HepG2 (cell line): Measurements from ENCODE around the gene ZDHHC14. TPM values are rescaled to one million over a fixed set of nuclear protein-coding genes. Genes with fewer than 3 reads are reported as not detected.

Experiments used
- ATAC-seq: fragments of 200-7000 bp; cut with Tn5 transposase; 3 replicates; pipeline ENCODE4 v1.9.1; 2020; ENCODE audit warnings: mild to moderate bottlenecking, moderate library complexity
- BruUV-seq: library from RNA; stranded (reverse); fragments of 400-500 nt; replicated peaks from 2 replicates; lab custom pipeline; 2021; lab: Mats Ljungman, UMichigan
- CTCF ChIA-PET: fragments of 300-600 bp; formaldehyde crosslinking; extraction: SDS; loops from one replicate; lab custom pipeline; 2021; ENCODE audit warnings: low total read pairs, inconsistent platforms, low intra/inter-chr PET ratio; lab: Yijun Ruan, JAX
- POLR2A ChIA-PET: fragments of 350-600 bp; sonication (Branson Sonifier 250); formaldehyde crosslinking; loops from one replicate; lab custom pipeline; 2020; ENCODE audit warnings: antibody characterized with exemption, inconsistent platforms; lab: Yijun Ruan, JAX
- DNase-seq: peaks from one replicate; pipeline ENCODE4 v3.0.0-alpha.2; 2015; ENCODE audit warnings: low spot score
- FAIRE-seq: peaks from 3 replicates; lab custom pipeline; 2011; peaks lifted over from hg19 to GRCh38; lab: Jason Lieb, UNC
- H2AFZ ChIP-seq: one replicate; pipeline ENCODE4 v1.6.1; 2011; ENCODE audit warnings: low read length, inconsistent platforms
- H3K27ac ChIP-seq: fragments of 300-600 bp; 3 replicates; pipeline ENCODE4 v1.8.0; 2011; ENCODE audit warnings: mixed run types, mild to moderate bottlenecking, mixed read lengths, low read length, inconsistent platforms; ENCODE audit not compliant: insufficient read depth; ENCODE audit errors: extremely low read length
- H3K27me3 ChIP-seq, 2 experiments: fragments of 200-600 bp in 1 of 2; 2 replicates in 1 of 2; 3 replicates in 1 of 2; pipeline versions ENCODE4 v1.6.0 to v1.8.0; 2011; ENCODE audit warnings: low read length in 2 of 2, mild to moderate bottlenecking in 2 of 2, moderate library complexity in 2 of 2, inconsistent platforms in 1 of 2; ENCODE audit not compliant: insufficient read depth in 2 of 2, control insufficient read depth in 1 of 2
- H3K36me3 ChIP-seq, 2 experiments: fragments of 200-600 bp in 1 of 2; replicated peaks in 1 of 2; 2 replicates in 1 of 2; 3 replicates in 1 of 2; pipeline versions ENCODE4 v1.5.1 to v1.8.0; 2011; ENCODE audit warnings: low read length in 2 of 2, inconsistent platforms in 1 of 2; ENCODE audit not compliant: insufficient read depth in 2 of 2, control insufficient read depth in 1 of 2
- H3K4me1 ChIP-seq: 2 replicates; pipeline ENCODE4 v1.5.1; 2012; ENCODE audit warnings: low read length, inconsistent platforms; ENCODE audit not compliant: insufficient read depth
- H3K4me2 ChIP-seq: 2 replicates; pipeline ENCODE4 v1.6.0; 2011; ENCODE audit warnings: low read depth, low read length, inconsistent platforms
- H3K4me3 ChIP-seq, 3 experiments: fragments of 200-600 bp in 1 of 3; sonication (generic), shearing (Covaris generic) in 1 of 3; replicated peaks in 1 of 3; 2 replicates each; pipeline ENCODE4 v1.5.1; 2011 to 2016; ENCODE audit warnings: low read length in 3 of 3, inconsistent platforms in 2 of 3, low read depth in 2 of 3, mild to moderate bottlenecking in 2 of 3, control low read depth in 1 of 3, mixed read lengths in 1 of 3; ENCODE audit not compliant: insufficient read depth in 1 of 3
- H3K79me2 ChIP-seq: one replicate; pipeline ENCODE4 v1.6.1; 2011; ENCODE audit warnings: low read length, inconsistent platforms; ENCODE audit not compliant: insufficient read depth
- H3K9ac ChIP-seq: 2 replicates; pipeline ENCODE4 v1.6.0; 2011; ENCODE audit warnings: mild to moderate bottlenecking, low read depth, low read length, inconsistent platforms; ENCODE audit not compliant: insufficient read depth
- H3K9me3 ChIP-seq: 2 replicates; pipeline ENCODE4 v1.5.1; 2012; ENCODE audit warnings: mild to moderate bottlenecking, low read length
- H4K20me1 ChIP-seq: 2 replicates; pipeline ENCODE4 v1.6.0; 2011; ENCODE audit warnings: inconsistent platforms, mild to moderate bottlenecking, low read length, moderate library complexity; ENCODE audit not compliant: insufficient read depth
- ASH2L ChIP-seq: fragments of 300-600, 200-600 bp; sonication (generic); IDR thresholded peaks from 2 replicates; pipeline ENCODE4 v1.7.0; 2017; ENCODE audit warnings: low read depth, mild to moderate bottlenecking, moderate library complexity, mixed read lengths, low read length; ENCODE audit not compliant: insufficient read length
- ATF7-NPFF ChIP-seq: sonication (generic); formaldehyde crosslinking; IDR thresholded peaks from 2 replicates; pipeline ENCODE4 v1.8.1; 2023; ENCODE audit warnings: mild to moderate bottlenecking, low read depth, missing genetic modification reagents, moderate library complexity
- FOXK2 ChIP-seq: fragments of 450-650 bp; IDR thresholded peaks from 2 replicates; pipeline ENCODE4 v1.6.1; 2016
- KAT2B ChIP-seq: fragments of 150-350 bp; IDR thresholded peaks from 2 replicates; pipeline ENCODE4 v1.6.1; 2014; ENCODE audit warnings: low read depth, low read length, borderline replicate concordance
- ONECUT2 ChIP-seq: sonication (generic); formaldehyde crosslinking; IDR thresholded peaks from 2 replicates; pipeline ENCODE4 v1.4.0; 2020; ENCODE audit warnings: missing genetic modification reagents
- PHB2 ChIP-seq: fragments of 450-650 bp; IDR thresholded peaks from 2 replicates; pipeline ENCODE4 v1.6.1; 2018; ENCODE audit not compliant: partially characterized antibody
- TSC22D2 ChIP-seq: sonication (generic); formaldehyde crosslinking; IDR thresholded peaks from 2 replicates; pipeline ENCODE4 v1.5.1; 2020; ENCODE audit warnings: missing genetic modification reagents, mild to moderate bottlenecking, borderline replicate concordance
- ZFP90 ChIP-seq: sonication (generic); formaldehyde crosslinking; IDR thresholded peaks from 2 replicates; pipeline ENCODE4 v1.8.0; 2022; ENCODE audit warnings: missing genetic modification reagents, mild to moderate bottlenecking, inconsistent platforms, borderline replicate concordance
- ZNF264 ChIP-seq: sonication (generic); formaldehyde crosslinking; IDR thresholded peaks from 2 replicates; pipeline ENCODE4 v1.4.0; 2020; ENCODE audit warnings: missing genetic modification reagents
- ZNF615 ChIP-seq: sonication (generic); formaldehyde crosslinking; IDR thresholded peaks from 2 replicates; pipeline ENCODE4 v1.5.0; 2020; ENCODE audit warnings: mild to moderate bottlenecking, missing genetic modification reagents, borderline replicate concordance
- WGBS: methylation state at CpG from one replicate; pipeline ENCODE4 v1.1.6; 2017; ENCODE audit warnings: low lambda C conversion rate; 5-methylcytosine and 5-hydroxymethylcytosine counted together
- in situ Hi-C: cut with HindIII; loops from 2 replicates; pipeline ENCODE4 v1.10.0; 2017; ENCODE audit warnings: low pct_unique_long_range_greater_than_20kb; ENCODE audit not compliant: extremely low pct_ligation_motif_present
- intact Hi-C: fragments of 100-400 bp; cut with micrococcal nuclease; formaldehyde crosslinking; loops from one replicate; pipeline ENCODE4 v1.10.0; 2022; ENCODE audit not compliant: unreplicated experiment
- polyA plus RNA-seq, 8 experiments: library from polyadenylated mRNA; depleted of rRNA in 3 of 8; stranded (reverse) in 7 of 8; unstranded in 1 of 8; fragments of >200 nt; fragmentation: Illumina TruSeq in 4 of 8; extraction: Trizol in 4 of 8; gene quantifications; 2 replicates each; pipeline versions ENCODE4 v1.2.1 to v1.2.3, GENCODE V29; 2011 to 2016; ENCODE audit warnings: low read depth in 4 of 8, missing spikeins in 1 of 8, mixed read lengths in 1 of 8; ENCODE audit not compliant: insufficient read depth in 1 of 8
- total RNA-seq, 5 experiments: library from RNA; depleted of rRNA; stranded (reverse); fragments of >200 nt; fragmentation: Illumina TruSeq; extraction: Trizol; gene quantifications; 2 replicates each; pipeline ENCODE4 v1.2.3, GENCODE V29; 2016; ENCODE audit warnings: low read depth in 1 of 5
- TF ChIP-seq, protein P1 (sequence below): sonication (generic); formaldehyde crosslinking; IDR thresholded peaks from 2 replicates; pipeline ENCODE4 v1.4.0; 2020; ENCODE audit warnings: mild to moderate bottlenecking, missing genetic modification reagents
- TF ChIP-seq, protein P2 (sequence below): sonication (generic); formaldehyde crosslinking; IDR thresholded peaks from 2 replicates; pipeline ENCODE4 v1.4.0; 2020; ENCODE audit warnings: low read depth, mild to moderate bottlenecking, missing genetic modification reagents

Gene ZDHHC14
- total and polyA plus RNA-seq, 2 of the 13 experiments (the other 11 are each of a cell fraction or from before 2014, with no cell fraction given), result 3.7 to 9.5 TPM

DNA sequence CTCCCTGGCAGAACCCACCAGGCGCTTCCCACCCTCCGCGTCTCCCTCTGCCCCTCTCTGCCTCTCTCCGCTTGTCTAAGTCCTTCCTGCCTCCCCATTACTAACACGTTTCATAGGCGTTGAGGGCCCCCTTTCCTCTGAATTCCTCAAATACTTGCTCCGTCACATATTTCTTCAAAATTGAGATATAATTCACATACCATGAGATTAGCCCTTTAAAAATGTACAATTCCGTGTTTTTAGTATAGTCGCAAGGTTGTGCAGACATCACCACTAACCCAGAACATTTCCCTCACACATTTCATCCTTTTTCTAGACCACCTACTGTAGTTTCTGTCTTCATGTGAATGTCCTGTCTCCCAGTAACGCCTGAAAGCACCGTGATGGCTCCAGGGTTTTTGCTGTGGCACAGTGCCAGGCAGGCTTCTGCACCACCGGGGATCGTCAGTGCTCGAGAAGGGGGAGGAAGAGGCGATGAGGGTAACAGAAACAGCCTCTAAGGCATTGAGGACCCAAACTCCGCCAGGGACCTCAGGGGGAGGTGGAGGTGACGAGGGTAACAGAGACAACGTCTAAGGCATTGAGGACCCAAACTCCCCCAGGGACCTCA, 300.2 kb downstream of the ZDHHC14 start:
- BruUV-seq, result no TSS peak
- ATAC-seq, result no peak
- Histone ChIP-seq H3K9ac (no peak overlapping the region), H2AFZ (no peak overlapping the region), H3K4me2 (no peak overlapping the region), H3K4me1 (peaks cover 12% of the 10 kb centered on the region), H3K9me3 (no peaks in the 10 kb centered on the region), H3K27me3 (no peaks in the 10 kb centered on the region), H3K36me3 (no peaks in the 10 kb centered on the region), H3K79me2 (no peaks in the 10 kb centered on the region), H3K4me3 (no peak overlapping the region), H3K27ac (no peak overlapping the region), H4K20me1 (no peaks in the 10 kb centered on the region)
- ChIA-PET POLR2A (no interaction called here), CTCF (no interaction called here)
- in situ Hi-C loops (no loop called here), intact Hi-C loops (no loop called here)
- TF ChIP-seq ATF7-NPFF (CRISPR knock-in tag), result no peak
- TF ChIP-seq ZFP90 (CRISPR knock-in tag), result no peak
- no peak for TF ChIP-seq TSC22D2 (CRISPR knock-in tag)
- no peak for TF ChIP-seq ZNF264 (CRISPR knock-in tag)
- no peak for TF ChIP-seq ZNF615 (CRISPR knock-in tag)
- TF ChIP-seq, protein P1, sequence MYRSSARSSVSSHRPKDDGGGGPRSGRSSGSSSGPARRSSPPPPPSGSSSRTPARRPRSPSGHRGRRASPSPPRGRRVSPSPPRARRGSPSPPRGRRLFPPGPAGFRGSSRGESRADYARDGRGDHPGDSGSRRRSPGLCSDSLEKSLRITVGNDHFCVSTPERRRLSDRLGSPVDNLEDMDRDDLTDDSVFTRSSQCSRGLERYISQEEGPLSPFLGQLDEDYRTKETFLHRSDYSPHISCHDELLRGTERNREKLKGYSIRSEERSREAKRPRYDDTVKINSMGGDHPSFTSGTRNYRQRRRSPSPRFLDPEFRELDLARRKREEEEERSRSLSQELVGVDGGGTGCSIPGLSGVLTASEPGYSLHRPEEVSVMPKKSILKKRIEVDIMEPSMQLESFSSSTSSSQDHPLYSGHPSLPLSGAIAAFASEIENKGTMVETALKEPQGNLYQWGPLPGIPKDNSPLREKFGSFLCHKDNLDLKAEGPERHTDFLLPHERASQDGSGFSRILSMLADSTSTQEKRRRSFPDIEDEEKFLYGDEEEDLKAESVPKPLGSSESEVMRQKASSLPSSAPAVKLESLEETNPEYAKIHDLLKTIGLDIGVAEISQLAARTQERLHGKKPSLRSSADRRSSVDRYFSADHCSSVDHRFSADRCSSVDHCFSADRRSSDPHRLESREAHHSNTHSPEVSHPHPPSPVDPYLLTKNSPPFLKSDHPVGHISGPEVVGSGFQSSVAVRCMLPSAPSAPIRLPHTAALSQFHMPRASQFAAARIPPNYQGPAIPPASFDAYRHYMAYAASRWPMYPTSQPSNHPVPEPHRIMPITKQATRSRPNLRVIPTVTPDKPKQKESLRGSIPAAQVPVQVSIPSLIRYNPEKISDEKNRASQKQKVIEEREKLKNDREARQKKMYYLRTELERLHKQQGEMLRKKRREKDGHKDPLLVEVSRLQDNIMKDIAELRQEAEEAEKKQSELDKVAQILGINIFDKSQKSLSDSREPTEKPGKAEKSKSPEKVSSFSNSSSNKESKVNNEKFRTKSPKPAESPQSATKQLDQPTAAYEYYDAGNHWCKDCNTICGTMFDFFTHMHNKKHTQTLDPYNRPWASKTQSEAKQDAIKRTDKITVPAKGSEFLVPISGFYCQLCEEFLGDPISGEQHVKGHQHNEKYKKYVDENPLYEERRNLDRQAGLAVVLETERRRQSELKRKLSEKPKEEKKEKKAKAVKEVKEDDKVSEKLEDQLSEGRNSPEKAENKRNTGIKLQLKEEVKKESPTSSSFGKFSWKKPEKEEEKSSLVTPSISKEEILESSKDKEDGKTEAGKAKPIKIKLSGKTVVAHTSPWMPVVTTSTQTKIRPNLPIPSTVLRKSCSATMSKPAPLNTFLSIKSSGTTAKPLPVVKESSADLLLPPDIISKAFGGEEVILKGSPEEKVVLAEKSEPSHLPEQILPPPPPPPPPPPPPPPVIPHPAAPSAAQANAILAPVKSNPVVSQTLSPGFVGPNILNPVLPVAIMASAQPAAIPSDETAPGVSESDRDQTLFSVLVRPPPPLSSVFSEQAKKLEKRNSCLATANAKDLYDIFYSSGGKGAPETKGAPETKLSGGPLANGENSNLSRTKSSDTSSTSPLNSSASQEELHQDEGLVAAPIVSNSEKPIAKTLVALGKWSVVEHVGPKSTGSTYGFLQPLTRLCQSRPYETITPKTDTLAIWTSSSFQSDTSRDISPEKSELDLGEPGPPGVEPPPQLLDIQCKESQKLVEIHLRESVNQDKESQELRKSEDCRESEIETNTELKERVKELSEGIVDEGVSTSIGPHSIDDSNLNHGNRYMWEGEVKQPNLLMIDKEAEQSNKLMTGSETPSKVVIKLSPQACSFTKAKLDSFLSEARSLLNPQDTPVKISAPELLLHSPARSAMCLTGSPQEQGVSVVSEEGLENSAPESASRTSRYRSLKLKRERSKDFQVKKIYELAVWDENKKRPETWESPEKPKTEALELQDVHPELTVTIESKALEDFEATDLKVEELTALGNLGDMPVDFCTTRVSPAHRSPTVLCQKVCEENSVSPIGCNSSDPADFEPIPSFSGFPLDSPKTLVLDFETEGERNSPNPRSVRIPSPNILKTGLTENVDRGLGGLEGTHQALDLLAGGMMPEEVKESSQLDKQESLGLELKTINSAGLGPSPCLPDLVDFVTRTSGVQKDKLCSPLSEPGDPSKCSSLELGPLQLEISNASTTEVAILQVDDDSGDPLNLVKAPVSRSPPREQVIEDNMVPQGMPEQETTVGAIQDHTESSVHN (CRISPR knock-in tag), result no peak
- TF ChIP-seq, protein P2, sequence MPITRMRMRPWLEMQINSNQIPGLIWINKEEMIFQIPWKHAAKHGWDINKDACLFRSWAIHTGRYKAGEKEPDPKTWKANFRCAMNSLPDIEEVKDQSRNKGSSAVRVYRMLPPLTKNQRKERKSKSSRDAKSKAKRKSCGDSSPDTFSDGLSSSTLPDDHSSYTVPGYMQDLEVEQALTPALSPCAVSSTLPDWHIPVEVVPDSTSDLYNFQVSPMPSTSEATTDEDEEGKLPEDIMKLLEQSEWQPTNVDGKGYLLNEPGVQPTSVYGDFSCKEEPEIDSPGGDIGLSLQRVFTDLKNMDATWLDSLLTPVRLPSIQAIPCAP, result no peak
- no peak for TF ChIP-seq FOXK2
- TF ChIP-seq ASH2L, result no peak
- TF ChIP-seq ONECUT2 (CRISPR knock-in tag), result no peak
- TF ChIP-seq PHB2, result no peak
- no peak for TF ChIP-seq KAT2B
- DNase-seq, result no peak
- FAIRE-seq, result no peak
- 57% methylated on average over 18 of the region's 18 CpGs for WGBS
